ENCODE data around the gene UBR2.
A peak's percentile ranks its signal among the peaks of the same experiment; 100 is the strongest.
"Not testable (repeated sequence)": the region's sequence is repeated elsewhere in the genome, so short reads cannot be mapped to it uniquely, and the experiment has no call there.

The UBR2 gene

GRCh38 chr6:42690872-42691271, 127.0 kb downstream of the UBR2 start:
- no peak for DNase-seq

DNA sequence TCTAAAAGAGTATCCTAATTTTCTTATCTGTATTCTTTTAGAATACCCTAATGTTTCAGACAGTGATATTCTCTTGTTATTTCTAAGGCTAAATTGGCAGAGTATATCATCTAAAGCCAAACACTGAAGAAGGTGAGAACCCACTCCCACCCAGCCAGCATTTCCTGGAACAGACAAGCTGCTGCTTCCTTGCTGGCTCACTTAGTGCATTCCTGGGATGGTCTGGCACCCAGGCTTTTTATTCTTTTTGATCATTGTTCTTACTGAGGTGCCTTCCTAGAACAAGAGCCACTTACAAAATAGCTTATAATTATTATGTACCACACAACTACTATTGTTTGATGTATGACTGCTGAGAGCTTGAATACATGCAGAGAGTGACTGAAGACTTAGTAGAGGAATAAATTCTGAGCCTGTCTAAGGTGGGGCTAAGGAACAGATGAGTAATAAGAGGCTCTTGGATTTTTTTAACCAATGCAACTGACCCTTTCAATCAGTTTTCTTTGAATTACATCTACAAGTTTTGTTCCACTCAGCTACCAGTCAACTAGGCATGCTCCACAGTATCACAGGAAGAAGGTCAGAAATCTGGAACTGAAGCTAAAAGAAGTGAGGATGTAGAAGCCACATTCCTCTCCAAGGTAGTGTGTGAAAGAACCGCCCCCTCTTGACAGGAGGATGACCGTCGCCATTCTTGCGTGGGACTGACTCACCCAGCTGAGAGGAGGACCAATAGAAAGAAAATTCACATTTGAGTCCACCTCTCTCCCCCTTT, 128.5 kb downstream of the UBR2 start:
- peak in 4 of 58 donors; percentile 10 to 21 (median 12) for DNase-seq

DNA sequence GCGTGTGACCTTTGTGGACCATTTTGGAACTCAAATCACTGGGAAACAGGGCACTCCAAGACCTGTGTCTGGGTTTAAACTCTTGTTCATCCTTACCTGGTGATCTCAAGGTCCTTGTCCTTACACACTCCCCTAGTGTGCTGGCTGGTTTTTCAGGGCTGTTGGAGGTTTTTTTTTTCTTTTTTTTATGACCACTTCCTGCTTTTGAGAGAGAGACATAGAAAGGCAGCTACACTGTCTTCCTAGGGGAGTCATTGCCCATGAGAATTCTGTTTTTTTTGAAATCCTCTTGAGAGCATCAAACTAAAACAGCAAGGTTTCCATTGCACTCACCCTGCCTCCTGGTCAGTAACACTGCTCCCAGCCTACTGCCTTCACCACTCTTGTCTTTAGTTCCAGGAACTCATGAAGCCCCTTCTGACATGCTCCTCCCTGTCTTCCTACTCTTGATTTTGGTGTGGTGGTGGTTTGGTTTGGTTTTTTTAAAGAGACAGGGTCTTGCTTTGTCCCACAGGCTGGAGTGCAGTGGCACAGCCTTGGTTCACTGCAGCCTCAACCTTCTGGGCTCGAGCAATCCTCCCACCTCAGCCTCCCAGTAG, 130.0 kb downstream of the UBR2 start:
- DNase-seq, result no peak

- no peak for DNase-seq
Observed at GRCh38 chr6:42694586-42694985, 130.8 kb downstream of the UBR2 start.

GRCh38 chr6:42696526-42697267, 132.9 kb downstream of the UBR2 start:
- DNase-seq, result no peak

DNA sequence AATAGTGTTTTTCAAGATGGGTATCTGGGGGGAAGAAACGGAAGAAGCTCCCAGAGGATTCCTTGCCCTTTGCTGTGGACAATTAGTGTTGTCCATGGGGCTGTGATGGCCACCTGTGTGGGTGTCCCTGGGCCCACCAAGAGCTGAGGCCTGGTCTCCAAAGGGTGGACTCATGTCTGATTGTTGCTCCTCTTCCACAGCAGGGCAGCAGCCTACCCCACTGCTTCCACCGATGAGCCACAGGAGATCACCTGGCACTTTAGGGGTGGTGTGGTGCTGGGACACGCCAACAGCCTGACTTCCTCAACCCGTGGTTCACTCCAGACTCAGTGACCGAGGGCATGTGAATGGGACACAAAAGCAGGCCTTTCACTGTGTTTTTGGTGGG, 133.4 kb downstream of the UBR2 start:
- no peak for DNase-seq

DNA sequence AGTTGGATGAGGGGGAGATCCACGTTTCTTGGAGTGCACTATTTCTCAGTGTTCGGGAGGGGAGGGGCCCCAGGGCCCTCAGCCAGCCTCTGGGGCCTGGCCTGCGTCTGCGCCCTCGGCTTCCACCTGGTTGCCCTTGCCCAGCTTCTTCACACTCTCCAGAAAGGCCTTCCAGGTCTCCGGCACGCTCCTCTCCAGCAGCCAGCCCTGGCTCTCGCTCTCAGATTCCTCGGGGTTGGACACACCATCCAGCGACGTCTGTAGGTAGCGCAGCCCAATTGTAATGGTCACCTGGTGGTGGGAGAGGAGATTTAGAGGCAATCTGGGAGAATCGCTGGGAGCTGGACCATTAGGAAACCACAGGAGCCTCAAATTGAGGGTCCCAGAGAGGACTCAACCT, 134.4 kb downstream of the UBR2 start:
- DNase-seq, result no peak

DNA sequence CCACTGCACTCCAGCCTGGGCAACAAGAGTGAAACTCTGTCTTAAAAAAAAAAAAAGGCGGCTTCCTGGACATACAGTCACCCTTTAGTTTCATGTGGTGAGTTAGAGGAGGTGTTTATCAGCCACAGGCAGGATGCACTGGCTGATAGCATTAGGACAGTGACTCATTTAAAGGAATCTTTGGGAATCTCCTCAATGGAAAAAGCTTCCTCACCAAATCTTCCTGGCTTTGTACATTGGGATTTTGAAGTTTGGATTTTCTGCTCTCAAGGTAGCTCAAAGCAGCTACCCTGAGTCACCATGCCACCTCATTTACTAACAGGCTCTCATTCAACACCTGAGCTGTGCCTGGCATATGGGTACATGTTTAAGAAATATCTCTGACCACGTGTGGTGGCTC, 138.4 kb downstream of the UBR2 start:
- no peak for DNase-seq

DNA sequence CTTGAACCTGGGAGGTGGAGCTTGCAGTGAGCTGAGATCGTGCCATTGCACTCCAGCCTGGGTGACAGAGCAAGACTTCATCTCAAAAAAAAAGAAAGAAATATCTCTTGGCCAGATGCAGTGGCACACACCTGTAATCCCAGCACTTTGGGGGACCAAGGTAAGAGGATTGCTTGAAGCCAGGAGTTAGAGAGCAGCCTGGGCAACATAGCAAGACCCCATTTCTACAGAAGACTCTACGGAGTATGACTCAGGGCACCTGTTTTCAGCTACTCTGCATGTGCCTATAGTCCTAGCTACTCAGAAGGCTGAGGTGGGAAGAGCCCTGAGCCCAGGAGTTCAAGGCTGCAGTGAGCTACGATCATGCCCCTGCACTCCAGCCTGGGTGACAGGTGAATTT, 139.0 kb downstream of the UBR2 start:
- DNase-seq, result not testable (repeated sequence)

DNA sequence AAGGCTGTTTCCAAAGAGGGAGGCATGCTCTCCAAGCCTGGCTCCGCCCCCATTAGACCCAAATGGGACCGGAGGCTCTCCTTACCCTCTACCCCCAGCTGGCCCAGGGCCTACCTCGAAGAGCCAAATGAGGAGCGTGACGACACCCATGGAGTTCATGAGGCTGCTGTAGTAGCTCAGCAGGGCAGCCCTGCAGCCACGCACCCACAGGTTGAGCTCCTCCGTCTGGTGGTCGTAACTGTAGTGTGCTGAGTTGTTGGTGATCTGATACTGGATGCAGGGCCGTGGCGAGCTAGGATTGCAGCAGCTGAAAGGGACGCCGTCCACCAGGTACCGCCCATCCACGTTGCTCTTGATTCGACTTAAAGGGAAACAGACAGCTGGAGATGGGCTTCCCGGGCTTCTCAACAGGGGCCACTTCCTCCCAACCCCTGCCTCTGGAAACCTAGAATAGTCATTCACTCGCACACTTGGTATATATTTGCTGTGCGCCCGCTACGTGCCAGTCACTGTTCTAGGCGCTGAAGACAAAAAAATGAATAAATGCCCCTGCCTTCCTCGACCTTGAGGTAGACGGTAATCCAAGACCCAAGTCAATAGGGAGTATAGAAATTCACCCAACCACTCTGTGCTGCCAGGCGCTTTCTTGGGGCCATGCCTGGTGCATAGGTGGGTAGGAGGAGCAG, 140.6 kb downstream of the UBR2 start:
- DNase-seq, result peak in 8 of 58 donors; percentile 5 to 29 (median 18)

DNA sequence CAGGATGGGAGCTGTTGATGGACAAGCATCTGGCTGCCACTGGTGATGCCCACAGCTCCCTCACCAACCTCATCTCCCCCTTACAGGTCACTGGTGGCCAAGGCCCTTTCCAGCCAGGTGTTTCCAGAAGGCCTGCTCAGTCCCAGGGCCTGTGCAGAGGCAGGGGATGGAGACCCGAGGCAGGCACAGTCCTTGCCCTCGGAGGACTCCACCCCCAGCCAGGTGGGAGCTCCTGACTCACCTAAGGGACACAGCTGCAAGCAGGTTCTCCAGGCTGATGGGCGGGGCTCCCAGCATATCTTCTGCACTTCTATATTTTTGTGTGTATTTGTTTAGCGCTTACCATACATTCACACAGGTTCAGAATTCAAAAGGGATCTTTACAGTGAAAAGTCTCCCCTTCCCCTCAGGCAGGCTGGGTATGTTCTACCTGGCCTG, 141.1 kb downstream of the UBR2 start:
- no peak for DNase-seq

DNA sequence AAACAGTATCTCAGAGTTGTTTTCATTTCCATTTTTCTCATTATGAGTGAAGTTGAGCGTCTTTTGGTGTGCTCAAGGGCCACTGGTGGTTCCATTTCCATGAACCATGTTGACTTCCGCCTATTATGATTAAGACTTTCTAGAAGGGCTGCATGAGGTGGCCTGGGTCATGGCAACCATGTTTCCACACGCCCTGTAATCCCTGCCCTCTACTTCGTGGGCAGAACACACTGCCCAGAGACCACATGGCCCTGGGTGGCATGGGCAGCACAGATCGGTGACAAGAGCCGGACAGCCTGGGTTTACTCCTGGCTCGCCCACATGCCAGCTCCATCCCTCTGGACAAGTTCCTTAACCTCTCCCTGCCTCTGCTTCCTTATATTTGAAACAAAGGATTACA, 143.8 kb downstream of the UBR2 start:
- no peak for DNase-seq

DNA sequence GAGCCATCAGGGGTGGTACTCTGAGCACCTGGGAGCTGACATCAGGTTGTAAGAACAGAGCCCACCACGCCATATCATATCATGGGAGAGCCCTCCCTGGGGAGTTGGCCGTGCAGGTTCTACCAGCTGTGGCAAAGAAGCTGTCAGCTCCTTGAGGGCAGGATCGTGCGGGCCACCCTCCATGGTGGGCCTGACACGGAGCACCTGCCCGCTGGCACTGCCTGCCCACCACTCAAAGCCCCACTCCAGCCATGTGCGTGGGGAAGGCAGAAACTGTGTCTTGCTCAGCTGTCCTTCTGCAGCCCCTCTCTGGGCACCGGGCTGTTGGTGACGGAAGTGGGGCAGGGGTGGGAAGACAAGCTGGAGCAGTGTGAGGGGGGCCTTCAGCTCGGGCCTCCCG, 144.3 kb downstream of the UBR2 start:
- DNase-seq, result no peak

DNA sequence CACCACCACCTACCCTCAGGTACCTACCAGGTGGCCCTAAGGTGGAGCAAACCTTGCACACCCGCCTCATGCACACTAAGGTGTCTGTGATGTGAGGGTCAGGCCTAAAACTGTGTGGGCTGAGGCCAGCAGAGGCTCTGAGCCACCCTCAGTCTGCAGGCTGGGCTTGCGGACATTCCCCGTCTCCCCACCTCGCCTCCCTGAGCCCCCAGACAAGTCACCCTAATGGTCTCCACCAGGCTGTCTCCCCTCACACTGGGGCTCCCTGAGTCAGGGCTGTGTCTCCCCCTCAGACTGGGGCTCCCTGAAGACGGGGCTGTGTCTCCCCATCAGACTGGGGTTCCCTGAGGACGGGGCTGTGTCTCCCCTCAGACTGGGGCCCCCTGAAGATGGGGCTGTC, 146.0 kb downstream of the UBR2 start:
- no peak for DNase-seq

- peak in 2 of 58 donors; percentile 11 to 12 for DNase-seq
Observed at GRCh38 chr6:42710316-42710715, 146.5 kb downstream of the UBR2 start.

- no peak for DNase-seq
Observed at GRCh38 chr6:42711930-42712329, 148.1 kb downstream of the UBR2 start.

DNA sequence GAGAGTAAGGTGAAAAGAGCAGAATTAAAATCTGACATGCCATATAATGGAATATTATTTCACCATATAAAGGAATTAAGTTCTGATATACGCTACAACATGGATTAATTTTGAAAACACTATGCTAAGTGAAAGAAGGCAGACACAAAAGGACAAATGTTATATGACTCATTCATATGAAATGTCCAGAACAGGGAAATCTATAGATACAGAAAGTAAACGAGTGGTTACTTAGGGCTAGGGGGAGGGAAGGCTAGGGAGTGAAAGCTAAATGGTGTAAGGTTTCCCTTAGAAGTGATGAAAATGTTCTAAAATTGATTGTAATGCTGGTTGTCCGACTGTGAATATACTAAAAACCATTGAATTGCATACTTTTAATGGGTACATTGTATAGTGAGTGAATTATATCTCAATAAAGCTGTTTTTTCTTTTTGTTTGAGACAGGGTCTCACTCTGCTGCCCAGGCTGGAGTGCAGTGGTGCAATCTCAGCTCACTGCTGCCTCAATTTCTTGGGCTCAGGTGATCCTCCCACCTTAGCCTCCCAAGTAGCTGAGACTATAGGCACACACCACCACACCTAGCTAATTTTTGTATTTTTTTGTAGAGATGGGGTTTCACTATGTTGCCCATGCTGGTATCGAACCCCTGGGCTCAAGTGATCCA, 150.4 kb downstream of the UBR2 start:
- DNase-seq, result no peak

DNA sequence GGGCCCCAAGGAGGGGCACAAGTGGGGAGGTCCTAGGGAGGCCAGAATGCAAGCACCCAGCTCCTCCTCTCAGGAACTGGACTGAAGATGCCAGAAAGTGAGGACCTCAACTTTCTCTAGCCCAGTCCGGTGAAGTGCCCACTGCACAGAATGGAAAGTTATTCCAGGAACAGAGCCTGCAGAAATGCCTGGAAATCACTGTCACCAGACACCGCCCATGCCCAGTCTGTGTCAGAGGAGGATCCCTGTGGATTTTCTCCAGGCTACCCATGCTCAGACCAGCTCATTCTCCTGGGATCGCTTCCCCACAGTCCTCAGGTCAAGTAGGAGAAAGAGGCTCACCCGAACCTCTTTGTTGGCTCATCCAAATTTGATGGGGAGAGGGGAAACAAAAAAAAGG, 152.0 kb downstream of the UBR2 start:
- DNase-seq, result no peak

DNA sequence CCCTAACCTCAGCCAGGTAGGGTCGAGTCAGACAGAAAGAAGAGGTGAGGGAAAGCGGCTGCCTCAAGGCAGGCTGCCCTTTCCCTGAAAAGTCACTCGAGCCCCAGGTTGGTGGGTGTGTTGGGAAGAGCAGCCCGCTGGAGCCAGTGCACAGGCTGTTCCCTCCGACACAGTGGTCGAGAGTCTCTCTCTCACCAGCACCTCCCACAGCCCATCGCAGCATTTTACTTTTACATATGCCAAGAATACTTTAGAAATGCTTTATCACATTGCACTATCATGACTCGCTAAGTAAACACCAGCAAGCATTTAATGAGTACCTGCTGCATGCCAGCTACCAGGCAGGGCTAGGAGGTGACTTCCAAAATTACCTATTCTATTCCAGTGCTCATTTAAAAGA, 156.9 kb downstream of the UBR2 start:
- DNase-seq, result no peak

DNA sequence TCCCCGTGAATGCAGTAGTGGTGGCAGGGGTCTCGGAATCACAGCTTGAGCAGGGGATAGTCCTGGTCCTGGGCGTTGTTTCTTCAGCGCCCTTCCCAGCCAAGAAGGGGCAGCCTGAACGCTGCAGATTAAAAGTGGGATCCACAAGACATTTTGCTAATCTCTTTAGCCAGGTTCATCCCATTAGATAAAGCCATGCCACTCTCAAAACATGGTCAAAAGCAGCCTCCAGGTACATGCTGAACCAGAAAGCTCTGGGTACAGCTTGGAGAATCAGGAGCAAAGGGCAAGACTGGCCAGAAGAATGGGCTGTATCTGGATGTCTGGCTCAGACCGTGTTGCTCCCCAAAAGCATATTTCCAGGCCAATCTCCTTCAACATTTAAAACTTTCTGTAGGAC, 158.7 kb downstream of the UBR2 start, which contains the start of gene PRPH2:
PRPH2 (minus strand) TSS at position 101 of the 400 bp plus-strand sequence. CDS start 263 bp downstream, outside the sequence.
- DNase-seq, result no peak

GRCh38 chr6:42724825-42725224, 161.0 kb downstream of the UBR2 start:
- DNase-seq, result no peak

All from anterior cingulate cortex (tissue), 58 donors.